DMS53 treated with DMSO at 0.1 percent for 48 hours (cell line): ENCODE measurements around the gene CUL9.

Source experiments
- DNase-seq: peaks from one replicate; lab custom pipeline; 2025; ENCODE audit not compliant: unreplicated experiment; lab: John Stamatoyannopoulos, UW

Gene CUL9

DNA sequence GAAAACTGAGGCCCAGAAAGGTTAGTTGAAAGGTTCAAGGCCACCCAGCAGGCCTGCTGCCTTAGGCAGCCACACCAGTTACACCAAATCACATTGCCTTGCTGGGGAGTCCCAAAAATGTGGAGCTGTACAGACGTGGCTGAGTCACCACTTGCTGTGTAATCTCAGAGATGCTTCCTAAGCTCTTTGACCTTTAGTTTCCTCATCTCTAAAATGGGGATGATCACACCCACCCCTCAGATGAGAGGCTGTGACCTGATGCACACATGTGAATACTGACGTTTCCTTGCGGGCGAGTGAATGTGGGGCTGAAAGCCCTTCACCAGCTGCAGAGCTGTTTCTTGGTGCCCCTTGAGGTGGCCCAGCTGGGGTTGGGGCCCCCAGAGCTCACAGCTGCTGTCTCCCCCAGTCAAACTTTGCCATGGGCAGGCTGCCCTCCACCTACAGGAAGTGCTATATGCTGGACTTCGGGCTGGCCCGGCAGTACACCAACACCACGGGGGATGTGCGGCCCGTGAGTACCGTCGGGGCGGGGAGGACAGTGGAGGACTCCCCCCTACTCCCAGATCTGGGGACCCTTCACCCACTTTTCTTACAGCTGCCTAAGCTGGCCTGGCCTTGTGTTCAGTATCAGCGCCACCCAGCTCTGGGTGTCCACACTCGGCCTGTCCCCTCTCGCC, 72.3 kb downstream of the CUL9 start:
- no peak for DNase-seq

DNA sequence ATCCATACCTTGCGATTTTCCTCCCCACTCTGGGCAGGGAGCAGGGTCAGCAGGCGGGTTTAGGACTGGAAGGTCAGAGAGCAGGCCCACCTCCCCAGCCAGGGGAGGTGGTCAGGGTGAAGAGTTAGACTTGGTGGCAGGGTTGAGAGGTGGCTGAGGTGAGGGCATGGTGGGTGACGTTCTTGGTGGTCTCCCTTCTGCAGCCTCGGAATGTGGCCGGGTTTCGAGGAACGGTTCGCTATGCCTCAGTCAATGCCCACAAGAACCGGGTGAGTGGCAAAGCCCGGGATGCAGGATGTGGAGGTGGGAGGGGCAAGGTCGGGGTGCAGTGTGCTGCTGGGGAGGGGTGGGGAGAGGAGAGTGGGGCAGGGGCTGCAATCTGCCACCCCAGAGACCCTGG, 72.8 kb downstream of the CUL9 start:
- DNase-seq, result no peak

DNA sequence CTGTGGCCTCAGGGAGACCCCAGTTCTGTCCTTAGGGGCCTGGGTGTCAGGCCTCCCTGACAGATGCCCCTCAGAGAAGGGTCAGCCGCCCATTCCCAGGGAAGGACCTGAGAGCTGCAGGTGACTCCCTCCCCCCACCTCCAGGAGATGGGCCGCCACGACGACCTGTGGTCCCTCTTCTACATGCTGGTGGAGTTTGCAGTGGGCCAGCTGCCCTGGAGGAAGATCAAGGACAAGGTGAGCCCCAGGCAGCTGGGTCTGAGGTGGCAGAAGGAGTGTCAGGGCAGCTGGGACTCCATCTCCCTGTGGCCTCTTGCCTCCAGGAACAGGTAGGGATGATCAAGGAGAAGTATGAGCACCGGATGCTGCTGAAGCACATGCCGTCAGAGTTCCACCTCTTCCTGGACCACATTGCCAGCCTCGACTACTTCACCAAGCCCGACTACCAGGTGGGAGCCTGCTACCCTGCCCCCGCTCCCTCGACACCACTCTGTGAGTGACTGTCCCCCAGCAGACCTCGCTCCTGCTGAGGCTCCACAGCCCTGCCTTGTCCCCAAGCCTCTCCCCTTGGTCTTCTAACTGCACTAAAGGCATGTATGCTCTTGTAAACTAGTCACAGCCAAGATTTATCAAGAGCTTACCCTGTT, 73.5 kb downstream of the CUL9 start:
- DNase-seq, result no peak

GRCh38 chr6:43256670-43257366, 74.8 kb downstream of the CUL9 start:
- DNase-seq, result no peak

- DNase-seq, result no peak
Observed at GRCh38 chr6:43257367-43258145, 75.6 kb downstream of the CUL9 start.

DNA sequence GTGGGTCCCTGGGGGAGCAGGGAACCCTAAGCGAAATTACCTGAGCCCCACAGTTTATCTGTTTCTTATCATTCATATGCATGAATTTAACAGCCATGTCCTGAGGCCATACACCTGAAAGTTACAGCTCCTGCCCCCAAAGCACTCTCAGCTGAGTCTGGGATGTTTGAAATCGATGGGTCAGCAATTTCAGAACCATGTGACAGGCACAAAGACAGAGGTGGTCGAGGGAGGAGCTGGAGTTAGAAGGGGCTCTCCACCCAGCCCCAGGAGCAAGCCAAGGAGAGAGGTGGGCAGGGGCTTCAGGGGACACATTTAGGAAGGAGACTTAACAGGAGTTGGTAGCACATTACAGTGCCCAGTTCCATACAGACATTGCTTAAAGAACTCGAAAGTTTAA, 76.2 kb downstream of the CUL9 start:
- DNase-seq, result no peak

DNA sequence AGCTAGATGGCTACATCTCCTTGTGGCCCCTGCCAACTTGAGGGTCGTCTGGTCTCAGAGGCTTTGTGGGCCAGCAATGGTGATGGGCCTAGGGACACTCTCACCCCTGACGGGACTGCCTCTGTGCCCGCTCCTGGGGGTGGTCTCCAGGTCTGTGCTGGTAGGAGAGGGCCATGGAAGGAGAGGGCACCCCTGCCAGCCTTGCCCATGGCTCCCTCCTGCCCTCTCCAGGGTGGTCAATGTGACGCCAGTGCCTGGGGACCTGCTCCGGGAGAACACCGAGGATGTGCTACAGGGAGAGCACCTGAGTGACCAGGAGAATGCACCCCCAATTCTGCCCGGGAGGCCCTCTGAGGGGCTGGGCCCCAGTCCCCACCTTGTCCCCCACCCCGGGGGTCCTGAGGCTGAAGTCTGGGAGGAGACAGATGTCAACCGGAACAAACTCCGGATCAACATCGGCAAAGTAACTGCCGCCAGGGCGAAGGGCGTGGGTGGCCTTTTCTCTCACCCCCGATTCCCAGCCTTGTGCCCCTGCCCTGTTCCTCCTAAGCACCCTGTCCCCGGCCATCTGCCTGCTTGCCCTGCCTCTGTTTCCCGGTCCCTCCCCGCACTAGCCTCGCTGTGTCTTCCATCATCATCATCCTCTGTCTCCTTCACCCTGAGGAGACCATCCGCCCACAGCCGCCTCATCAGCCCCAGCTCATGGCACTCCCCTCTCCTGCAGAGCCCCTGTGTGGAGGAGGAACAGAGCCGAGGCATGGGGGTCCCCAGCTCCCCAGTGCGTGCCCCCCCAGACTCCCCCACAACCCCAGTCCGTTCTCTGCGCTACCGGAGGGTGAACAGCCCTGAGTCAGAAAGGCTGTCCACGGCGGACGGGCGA, 77.1 kb downstream of the CUL9 start:
- DNase-seq, result no peak

DNA sequence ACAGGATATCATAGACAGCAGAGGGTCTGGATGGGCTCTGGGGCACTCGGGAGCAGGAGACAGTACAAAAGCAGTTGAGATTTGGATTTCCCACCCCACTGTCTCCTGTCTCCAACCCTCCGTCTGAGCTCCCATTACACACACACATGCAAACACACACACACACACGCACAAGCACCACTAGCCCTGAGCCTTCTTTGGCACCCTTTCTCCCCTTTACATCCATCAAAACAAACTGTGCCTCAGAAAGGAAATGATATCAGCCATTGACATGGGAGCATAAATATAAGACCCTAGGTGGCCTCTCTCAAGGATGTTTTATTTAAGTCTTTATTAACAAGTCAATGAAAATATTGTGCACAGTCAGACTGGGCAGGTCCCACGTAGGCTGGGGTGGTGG, 78.8 kb downstream of the CUL9 start:
- DNase-seq, result no peak

DNA sequence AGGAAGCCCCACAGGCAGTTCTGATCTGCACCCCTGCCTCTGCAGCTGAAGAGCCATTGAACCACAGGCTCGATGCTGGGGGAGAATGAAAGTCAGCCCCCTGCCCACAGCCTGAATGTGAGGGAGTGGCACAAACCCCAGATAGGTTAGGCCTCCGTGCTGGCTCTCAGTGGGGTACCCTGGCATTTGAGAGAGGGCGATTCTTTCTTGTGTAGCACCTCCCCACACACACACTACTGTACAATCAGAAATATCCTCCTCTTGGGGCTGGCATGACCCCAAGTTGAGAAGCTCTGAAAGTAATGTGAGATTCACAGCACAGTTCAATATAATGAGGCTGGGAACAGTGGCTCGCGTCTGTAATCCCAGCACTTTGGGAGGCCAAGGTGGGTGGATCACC, 79.2 kb downstream of the CUL9 start:
- no peak for DNase-seq

DNA sequence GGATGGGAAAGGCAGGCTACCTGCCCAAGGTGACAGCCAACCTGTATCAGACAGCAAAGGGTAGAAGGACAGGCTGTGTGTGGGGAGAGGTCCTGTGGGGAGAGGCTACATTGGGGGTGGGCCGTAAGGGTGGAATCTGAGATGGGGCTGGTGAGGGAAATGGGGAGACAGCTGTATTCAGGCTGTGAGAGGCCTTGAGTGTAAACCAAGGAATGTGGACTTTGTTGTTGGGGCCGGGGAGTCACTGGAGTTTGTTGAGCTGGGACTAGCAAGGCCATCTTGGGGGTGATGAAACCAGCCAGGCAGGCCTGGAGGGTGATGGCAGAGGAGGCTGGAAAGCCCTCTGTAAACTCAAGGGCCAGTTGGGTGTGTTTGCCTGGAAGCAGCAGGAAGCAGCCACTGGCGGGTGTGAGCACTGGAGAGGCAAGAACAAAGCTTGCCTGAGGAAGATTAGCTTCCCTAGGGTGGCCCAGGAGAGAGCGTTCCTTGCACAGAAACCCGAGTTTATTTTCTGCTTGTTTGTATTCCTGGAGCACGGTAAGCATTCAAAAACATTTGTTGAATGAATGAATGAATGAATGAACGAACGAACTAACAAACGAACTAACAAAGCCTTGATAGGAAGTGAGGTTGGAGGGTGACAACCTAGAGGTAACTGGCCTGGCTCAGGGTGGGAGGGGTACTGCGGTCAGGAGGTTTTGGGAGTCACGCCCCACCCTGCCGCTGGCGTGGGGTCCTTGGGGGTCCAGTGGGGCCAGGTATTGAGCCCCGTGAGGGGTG, 80.2 kb downstream of the CUL9 start:
- DNase-seq, result no peak

DNA sequence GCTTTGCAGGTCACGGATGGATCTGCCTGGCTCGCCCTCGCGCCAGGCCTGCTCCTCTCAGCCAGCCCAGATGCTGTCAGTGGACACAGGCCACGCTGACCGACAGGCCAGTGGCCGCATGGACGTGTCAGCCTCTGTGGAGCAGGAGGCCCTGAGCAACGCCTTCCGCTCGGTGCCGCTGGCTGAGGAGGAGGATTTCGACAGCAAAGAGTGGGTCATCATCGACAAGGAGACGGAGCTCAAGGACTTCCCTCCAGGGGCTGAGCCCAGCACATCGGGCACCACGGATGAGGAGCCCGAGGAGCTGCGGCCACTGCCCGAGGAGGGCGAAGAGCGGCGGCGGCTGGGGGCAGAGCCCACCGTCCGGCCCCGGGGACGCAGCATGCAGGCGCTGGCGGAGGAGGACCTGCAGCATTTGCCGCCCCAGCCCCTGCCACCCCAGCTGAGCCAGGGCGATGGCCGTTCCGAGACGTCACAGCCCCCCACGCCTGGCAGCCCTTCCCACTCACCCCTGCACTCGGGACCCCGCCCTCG, 80.9 kb downstream of the CUL9 start:
- DNase-seq, result no peak

- peak; percentile 31 for DNase-seq
Observed at GRCh38 chr6:43263314-43264178, 81.5 kb downstream of the CUL9 start.

DNA sequence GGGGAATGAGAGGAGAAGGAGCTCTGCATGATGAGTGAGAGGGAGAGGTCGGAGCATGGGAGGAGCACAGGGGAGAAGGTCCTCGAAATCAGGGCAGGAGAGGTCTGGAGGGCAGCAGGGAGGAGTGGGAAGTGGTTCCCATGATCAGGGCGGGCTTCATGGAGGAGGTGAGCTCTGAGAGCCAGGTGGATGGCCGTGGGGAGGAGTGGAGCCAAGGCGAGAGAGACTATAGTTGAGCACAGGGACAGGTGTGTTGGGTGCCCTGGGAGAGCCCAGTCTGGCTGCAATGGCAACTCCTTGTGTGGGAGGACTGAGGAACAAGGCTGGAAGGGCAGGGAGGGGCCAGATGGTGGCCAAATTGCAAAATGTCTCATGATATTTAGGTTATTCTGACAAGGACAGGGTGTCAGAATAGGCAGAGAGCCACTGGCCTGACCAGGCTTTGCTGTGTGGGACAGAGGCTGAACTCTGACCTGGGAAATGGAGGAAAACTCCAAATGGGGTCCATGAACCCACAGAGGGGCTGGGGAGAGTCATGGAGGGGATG, 82.7 kb downstream of the CUL9 start:
- no peak for DNase-seq

GRCh38 chr6:43265564-43265963, 83.6 kb downstream of the CUL9 start:
- DNase-seq, result no peak

DNA sequence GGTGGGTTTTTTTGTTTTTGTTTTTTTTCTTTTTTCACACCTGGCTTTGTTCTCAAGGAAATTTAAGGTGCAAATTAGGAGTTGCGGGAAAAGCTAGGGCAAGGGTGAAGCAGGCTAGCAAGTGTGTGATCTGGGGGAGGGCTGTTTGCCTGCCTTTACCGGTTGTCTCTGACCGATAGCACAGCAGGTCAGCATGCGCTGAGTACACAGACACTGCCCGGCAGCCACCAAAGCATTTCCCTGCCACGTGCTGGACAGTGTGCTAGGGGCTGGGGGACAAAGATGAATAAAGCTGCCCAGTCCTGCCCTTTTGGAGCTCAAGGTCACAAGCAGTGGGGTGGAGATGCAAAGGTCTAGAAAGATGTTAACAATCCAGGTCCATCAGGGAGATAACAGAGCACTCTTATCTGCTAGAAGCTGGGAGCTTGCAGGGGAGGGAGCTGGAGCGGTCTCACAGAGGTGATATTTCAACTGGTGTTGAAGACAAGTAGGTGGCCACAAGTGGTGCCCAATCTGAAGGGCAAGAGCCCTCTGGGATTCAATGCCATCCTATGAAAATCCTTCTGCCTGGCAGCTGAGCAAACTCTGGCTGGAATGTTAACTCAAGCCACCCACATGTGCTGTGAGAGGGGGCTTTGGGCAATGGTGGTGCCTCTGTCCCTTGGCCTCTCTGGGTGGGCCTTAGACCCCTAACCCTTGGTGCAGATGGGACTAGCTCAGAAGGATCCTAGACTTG, 85.8 kb downstream of the CUL9 start:
- no peak for DNase-seq

GRCh38 chr6:43268355-43268700, 86.3 kb downstream of the CUL9 start:
- no peak for DNase-seq

DNA sequence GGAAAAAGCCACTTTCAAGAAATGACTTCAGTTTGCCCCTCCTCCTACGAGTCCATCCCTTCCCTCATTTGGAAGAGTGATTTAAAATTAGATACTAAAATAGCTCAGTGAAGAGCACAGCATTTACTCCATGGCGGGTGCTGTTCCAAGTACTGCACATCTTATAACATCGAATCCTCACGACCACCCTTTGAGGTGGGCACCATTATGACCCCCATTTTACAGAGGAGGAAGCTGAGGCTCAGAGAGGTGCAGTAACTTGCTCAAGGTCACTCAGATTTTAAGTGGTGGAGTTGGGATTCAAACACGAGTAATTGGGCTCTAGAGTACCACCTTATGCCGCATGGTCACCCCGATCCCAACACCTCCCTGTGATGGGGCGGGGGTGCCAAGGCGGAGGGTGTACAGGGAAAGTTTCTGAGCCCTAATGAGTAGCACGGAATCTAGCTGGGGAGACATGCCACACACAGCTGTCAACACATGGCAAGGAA, 86.8 kb downstream of the CUL9 start:
- DNase-seq, result no peak
